Activated gamma-delta T cell (primary cell): ENCODE measurements around the gene ZNF576.
A peak's percentile ranks its signal among the peaks of the same experiment; 100 is the strongest.
"Not testable (repeated sequence)": the region's sequence is repeated elsewhere in the genome, so short reads cannot be mapped to it uniquely, and the experiment has no call there.

Experiments
- DNase-seq: peaks from one replicate; lab custom pipeline; 2025; lab: John Stamatoyannopoulos, UW

Gene ZNF576

DNA sequence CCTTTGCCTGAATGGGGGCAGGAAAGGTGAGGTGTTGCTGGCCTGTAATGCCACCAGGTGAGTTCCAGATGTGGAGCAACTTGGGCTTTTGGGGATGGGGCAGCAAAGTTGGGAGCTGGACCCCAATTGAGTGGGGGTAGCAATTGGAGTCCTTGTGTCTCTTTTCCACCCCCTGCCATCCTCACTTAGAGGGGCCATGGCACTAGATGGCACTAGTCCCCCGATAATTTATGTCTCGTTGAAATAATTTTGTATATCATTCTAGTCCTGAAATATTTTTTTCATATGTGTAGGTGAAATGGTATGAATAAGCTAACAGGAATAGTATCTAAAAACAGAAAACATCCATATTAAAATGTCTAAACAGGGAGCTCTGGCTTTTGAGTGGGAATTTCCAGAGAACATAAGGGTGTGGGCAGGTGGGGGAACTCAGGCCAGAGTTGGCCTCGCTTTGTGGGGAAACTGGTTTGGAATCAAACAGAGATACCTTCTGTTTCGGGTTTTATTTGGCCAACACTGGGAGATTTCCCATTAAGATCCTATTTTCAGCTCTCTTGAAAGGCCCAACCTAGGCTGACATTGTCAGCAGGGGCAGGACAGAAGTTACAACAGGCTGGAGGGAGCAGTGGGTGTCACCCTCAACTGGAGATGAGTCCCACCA, 3.4 kb downstream of the ZNF576 start:
- no peak for DNase-seq

DNA sequence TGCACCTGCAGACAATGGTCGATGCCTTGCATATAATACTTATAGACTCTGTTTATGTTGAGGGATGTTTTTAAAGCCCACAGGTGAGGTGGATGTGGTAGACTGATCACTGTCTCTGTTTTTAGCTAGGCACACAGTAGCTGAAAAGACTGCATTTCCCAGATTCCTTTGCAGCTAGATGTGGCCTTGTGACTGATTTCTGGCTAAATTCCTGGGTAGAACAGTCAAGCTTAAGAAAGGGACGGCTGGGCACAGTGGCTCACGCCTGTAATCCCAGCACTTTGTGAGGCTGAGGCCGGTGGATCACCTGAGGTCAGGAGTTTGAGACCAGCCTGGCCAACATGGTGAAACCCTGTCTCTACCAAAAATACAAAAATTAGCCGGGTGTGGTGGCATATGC, 3.9 kb downstream of the ZNF576 start:
- not testable (repeated sequence) for DNase-seq

DNA sequence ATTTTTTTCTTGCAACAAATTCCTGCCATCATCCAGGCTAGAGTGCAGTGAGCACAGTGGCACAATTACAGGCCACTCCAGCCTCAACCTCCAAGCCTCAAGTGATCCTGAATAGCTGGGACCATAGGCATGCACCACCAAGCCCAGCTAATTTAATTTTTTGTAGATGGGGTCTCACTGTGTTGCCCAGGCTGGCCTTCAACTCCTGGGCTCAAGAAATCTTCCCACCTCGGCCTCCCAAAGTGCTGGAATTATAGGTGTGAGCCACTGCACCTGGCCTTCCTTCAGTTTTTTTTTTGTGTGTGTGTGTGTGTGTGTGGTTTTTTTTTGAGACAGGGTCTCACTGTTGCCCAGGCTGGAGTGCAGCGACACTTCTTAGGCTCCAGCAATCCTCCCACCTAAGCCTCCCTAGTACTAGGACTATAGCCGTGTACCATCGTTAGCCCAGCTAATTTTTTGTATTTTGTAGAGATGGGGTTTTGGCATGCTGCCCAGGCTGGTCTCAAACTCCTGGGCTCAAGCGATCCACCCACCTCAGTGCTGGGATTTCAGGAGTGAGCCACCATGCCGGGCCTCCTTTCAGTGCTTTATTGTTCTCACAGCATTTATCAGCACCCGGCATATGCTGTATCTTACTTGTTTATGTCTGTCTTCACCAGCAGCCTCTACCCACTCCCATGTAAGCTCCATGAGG, 9.6 kb downstream of the ZNF576 start:
- no peak for DNase-seq

DNA sequence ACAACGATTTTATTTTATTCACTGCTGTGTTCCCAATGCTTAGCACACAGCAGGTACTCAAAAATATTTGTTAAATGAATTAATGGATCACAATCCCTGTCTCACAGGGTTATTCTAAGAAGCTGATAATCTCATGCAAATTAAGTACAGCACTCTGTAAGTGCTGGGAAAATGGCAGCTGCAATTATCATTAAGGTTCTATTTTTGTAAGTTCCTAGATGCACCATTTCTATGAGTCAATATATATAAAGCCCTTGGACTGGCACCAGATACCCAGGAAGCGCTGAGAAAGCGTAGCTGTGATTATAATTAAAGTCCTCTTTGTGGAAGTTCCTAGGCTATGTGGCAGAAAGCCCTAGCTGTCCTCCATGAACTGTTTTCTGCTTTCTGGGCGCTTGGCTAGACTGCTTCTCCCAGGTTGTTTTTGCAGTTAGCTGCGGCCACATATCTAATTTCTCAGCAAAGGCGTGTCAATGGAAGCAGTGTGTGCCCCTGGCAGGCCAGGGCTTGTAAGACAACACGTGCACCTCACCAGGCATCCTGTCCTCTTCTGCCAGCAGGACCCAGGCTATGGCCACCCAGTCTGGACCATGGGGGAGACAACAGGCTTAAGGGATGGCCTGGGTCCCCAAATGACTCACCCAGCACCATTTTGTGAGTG, 10.3 kb downstream of the ZNF576 start:
- no peak for DNase-seq

DNA sequence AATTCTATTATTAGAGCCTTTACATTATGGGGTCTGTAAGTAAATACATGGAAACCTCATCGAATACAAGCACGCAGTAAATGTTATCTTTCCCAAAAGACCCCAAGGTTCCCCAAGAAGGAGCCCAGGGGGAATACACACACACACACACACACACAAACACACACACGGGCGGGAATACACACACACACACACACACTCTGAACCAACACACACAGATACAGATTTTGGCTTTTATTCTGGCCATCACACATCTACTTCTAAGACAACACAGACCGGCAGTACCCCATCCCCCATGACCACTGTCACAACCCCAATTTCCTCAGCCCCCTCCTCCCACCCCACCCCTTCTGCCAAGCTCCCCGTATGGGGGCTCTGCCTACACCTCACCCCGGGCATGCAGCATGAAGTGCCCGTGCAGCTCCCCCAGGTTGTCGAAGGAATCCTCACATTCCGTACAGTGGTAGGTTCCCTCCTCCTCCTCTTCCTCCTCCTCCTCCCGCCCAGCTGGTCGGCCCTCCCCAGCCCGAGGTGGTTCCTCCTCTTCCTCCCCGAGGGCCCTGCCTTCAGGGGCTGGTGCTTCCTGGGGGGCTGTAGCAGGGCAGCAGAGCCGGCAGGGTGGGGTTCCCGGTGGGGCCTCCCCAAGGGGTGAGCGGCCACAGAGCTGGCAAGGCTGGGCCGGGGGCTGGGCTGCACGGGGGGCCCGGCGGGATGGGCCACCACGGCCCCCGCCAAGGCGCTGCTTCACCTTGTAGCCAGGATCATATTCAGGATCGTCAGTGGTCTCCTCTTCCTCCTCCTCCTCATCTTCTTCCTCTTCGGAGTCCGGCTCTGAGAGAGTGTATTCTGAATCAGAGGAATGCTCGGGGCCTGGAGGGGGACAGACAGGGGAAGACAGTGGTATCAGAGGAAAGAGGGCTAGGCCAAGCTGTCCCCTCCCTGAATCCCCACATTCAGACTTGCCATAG, 11.1 kb downstream of the ZNF576 start:
- DNase-seq = no peak

DNA sequence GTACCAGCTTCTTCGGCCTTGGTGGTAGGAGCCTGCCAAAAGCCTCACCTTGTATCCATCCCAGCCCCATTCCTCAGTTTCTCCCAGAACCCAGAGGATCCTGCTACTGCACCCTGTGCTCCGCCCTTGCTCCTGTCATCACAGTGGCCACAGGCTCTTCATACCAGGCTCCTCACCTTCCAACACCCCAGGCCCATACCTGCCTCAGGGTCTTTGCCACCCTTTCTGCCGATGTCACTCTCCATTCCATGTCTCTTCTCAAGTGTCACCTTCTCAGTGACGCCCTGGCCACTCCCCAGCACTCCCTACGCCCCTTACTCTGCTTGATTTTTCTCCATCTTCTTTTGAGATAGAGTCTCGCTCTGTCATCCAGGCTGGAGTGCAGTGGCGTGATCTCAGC, 13.5 kb downstream of the ZNF576 start:
- DNase-seq = no peak

DNA sequence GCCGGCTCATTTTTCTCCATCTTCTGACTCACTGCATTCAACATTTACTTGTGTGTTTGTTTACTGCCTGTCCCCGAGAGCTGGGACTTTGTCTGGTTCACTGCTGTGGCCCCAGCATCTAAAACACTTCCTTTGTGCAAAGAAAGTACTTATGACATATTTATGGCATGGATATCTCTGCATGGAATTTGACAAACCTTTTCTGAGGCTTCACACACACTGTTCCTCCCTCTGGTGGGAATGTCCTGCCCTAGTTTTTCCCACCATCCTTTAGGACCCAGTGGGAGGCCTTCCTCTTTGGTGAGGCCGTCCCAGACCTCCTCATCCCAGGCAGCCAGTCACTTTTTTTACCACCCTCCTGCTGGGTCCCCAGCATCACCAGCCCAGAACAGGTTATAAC, 14.1 kb downstream of the ZNF576 start:
- no peak for DNase-seq

DNA sequence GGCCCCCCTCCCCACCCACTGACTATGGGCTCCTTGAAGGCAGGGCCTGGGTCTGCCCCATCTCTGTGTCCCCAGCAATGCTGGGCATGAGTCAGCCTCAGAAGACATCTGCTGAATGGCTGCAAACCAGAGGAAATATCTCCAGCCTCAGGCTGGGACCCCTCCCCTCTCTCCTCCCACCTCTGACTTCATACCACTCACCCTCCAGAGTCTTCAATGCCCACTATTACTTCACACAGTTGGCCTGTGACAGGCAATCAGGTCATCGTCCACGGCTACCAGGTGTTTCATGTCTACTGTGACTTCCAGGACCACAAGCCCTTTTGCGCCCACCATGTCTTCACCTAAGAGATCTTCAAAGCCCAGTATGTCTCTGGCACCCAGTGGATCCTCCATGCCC, 15.4 kb downstream of the ZNF576 start, which contains the start of gene SRRM5:
SRRM5 (plus strand) TSS at position 301 of the 400 bp plus-strand sequence; CDS start at position 335, 34 bp downstream.
- DNase-seq = no peak

DNA sequence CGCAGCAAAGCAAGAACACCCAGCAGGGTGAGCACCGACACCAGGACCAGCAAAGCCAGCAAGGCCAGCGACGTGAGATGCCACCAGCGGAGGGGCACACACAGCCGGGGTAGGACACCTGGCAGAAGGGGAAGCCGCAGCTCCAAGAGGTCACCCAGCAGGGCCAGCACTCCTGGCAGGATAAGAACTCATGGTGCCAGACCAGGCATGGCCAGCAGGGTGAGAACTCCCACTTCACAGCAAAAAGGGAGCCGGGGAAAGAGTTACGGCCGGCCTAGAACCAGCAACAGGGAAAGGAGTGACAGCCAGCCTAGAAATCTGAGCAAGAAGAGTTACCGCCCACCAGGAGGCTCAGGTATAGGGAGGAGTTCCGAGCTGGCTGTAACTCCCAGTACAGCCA, 16.0 kb downstream of the ZNF576 start:
- no peak for DNase-seq

DNA sequence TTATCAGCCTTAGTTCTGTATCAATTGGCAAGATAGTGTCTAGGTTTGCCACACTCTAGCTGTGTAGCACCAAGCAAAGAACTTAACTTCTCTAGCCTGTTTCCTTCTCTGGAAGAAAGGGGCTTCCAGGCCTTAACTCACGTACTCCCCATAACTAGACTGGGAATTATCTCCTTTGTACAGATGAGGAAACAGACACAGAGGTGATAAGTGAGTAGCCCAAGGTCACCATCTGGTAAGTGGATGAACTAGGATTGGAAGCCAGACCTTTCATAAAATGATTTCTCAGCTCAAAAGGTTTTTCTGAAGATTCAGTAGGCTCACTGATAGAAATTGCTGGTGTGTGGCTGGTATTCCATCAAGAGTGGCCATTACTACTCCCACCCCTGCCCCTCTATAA, 19.9 kb downstream of the ZNF576 start:
- no peak for DNase-seq

DNA sequence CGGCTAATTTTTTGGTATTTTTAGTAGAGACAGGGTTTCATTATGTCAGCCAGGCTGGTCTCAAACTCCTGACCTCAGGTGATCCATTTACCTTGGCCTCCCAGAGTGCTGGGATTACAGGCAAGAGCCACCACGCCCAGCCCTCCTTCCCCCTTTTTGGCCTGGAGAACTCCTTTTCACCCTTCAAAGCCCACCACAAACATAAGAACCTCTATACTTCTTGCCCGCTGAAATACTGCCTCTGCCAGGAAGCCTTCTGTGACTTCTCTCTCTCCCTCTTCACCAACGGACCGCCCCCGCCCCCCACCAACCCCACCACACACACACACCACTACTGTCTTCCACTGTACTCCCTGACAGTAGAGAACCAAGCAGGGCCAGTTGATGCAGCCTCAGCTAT, 20.6 kb downstream of the ZNF576 start:
- DNase-seq = no peak

DNA sequence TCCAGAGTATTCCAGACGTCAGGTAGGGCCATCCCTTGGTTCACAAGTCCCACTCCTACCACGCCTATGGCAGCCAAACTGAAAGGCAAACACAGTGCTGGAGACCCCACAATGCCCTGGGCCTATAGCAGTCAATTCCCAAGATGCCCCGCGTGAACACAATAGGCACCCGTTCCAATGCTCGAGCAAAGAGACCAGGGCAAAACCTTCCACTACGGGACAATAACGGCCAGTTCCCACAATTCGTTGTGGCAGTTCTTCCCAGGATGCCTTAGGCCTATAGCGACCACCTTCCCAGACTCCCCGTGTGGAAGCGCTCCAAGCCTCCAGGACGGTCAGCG, 22.5 kb downstream of the ZNF576 start:
- no peak for DNase-seq

DNA sequence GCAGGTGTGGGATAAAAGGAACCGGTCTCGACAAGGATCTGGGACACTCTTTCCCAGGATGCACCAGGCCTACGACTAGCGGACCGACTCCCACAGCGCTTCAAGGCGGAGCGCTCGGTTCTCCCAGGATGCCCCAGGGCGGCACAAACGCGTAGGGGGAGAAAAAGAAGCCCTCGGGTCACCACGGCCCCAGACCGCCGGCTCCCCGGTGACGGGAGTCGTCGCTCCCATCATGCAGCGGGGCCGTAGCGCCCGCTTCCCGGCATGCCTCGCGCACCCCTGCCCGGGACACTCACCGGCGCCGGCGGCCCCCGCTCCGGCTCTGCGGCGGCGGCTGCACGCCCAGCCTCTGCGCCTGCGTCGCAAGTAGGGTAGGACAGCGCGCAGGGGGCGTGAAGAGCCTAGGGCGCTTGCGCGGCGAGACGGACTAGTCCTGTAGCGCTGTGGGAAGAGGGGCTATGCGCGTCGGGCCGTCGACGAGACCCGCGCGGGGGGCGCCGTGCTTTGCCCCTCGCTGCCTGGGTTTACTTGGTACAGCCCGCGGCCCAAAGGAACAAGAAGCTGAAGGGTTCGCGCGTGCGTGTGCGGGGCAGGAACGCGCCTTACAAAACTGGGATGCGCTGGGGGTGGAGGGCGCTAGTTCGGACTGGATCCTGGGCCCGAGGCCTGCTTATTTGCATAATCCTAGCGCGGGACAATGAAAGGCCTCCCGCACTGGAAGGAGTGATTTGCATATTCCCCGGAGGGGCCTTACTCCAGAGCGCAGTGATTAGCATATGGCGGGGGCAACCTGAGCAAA, 23.1 kb downstream of the ZNF576 start, which contains the start of gene ZNF428:
ZNF428 (minus strand) TSS at position 368 of the 799 bp plus-strand sequence. CDS start 5,325 bp downstream, outside the sequence.
- peak; percentile 85 for DNase-seq

DNA sequence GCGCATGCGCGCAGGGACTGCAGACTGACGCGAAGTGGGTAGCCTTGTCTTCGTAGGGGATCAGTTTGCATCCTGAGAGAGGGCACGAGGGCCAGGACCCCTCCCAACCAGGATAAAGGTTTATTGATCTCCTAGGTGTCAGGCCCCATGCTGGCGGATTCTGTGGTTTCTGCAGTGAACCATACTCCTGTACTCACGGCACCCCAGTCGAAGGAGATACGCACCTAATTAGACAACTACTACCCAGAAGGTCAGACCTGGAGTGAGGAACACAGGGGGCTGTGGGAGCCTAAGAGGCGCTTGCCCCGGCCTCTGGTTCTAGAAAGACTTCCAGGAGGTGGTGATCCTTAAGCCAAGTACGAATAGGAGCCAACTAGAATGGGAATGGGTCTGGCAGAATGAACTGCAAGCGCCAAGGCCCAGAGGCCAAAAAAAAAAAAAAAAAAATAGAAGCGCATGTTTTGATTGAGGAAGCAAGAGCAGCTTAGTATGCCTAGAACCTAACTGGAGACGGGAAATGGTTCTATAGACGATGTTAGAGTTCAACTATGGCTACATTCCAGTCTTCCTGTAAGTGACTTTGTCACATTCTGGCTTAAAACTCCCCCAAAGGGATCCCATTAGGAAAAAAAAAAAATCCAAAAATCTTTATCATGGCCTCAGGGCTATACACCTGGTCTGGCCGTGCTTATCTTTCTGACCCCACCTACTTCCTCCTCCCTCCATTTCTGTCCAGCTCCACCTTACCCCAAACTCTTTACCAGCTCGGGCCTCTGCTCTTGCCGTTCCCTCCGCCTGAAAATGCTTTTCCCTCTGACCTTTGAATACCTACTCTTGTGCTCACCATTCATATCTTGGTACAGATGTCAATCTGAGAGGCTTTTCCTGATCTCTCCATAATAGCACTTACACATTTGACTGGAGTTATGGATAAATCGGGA, 23.9 kb downstream of the ZNF576 start:
- DNase-seq = no peak

DNA sequence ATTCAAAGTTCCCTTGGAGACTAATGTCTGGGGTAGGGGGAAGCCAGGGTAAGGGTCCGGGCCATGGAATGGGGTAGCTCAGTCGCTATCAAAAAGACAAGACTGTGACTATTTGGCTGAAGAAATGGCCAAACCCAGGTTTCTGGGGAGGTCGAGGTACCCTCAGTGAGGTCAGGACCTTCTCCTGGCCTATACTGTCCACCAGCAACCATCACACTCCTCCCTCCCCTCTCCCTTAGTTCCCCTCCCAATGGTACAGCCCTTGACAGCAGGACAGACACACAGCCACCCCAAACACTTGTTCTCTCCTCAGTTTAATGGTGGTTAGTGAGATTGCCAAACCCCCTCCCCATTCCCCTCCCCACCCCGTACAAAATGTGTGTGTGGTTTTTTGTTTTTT, 25.7 kb downstream of the ZNF576 start:
- no peak for DNase-seq

DNA sequence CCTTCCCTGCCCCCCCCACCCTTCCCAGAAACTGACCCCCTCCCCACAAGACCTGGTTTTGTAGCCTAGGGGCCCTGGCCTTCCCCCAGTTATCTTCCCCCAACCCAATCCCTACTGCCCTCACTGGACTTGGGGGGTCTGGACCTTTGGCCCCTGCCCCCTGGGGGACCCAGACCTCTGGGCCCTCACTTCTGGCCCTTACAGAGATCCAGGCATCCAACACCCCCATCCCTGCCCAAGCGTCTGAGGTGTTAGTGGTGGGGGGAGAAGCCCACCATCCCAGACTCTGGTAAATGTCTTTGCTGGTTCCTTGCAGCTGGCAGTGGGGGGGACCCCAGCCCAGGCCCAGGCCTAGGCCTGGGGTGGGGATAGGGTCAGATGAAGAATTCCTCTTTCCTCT, 26.6 kb downstream of the ZNF576 start:
- no peak for DNase-seq

DNA sequence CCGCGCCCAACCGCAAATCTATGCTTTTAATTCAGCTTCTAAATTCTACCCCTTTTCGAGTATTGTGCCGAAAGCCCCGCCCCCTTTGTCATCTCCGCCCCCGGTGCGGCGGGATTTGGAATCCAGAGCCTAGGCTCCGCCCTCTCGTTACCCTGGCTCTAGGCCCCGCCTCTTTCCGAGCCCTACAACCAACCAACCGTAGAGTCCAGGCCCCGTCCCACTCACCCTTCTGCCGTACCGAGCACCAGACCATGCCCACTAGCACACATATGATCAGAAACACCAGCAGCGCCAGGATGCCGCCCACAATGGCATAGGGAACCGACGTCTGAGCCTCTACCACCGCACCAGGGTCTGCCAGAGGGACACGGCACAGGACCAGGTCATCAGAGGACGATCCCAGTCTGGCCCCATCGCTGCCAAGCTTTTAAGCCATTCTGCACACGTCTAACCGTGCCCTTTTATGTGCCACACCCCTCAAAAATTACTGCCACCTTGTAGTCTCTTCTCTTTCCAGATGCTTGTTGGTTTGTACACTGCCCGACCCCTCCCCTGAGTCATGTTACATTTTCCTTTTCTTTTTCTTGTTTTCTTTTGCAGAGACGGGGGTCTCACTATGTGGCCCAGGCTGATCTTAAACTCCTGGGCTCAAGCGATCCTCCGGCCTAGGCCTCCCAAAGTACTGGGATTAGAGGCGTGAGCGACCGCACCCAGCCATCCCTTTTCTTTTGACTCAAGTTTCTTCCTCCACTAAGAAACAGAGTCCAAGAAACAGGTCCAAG, 27.7 kb downstream of the ZNF576 start:
- no peak for DNase-seq

DNA sequence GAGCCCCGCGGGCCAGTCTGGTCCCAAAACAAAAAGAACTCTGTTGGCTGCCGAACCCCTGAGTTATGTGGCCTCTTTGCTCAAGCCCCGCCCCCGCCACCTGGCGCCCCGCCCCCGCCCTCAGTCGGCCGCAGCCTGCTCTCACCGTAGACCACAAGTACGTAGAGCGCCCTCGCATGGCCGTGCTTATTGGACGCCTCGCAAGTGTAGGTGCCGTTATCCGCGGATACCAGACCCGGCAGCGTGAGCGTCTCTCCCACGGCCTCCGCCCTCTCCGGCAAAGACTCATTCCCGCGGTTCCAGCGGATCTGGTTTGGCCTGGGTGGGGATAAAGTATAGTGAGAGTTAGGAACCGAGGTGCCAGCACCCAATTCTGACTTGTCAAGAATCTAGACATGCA, 28.5 kb downstream of the ZNF576 start:
- DNase-seq = peak; percentile 45

DNA sequence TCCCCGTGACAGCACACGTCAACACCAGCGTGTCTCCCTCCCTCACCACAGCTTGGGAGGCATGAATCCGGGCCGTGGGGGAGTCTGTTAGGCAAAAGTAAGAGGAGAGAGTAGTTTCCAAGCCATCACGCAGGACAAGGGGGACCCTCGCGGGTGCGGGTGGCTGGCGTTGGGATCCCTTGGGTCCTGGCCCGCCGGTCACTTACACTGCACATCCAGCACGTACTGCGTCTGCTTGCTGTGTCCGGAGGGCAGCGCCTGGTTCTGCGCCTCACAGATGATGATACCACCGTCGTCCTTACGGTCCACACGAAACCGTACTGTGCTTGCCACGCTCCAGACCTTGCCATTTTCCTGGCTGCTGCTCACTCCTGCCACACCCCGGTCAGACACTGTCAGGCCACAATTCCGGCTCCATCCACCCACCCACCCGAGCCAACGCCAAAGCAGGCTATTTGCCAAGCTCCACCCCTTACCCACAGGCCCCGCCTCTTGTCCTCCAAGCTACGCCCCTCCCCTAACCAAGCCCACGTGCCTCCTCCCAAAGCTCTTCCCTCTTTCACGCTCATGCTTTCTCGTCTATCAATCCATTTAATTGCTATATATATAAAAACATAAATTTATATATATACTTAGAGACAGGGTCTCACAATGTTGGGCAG, 29.7 kb downstream of the ZNF576 start:
- no peak for DNase-seq
